Naive thymus-derived CD4-positive, alpha-beta T cell (primary cell): ENCODE data around the gene SLC44A4. TPM values are rescaled to one million over a fixed set of nuclear protein-coding genes. Genes with fewer than 3 reads are reported as not detected.
A peak's percentile ranks its signal among the peaks of the same experiment; 100 is the strongest.
"Not testable (repeated sequence)": the region's sequence is repeated elsewhere in the genome, so short reads cannot be mapped to it uniquely, and the experiment has no call there.

ENCODE experiments used
- ATAC-seq: fragments of 150-1000 bp; cut with Tn5 transposase; 2 replicates; pipeline ENCODE4 v1.10.0; 2021; ENCODE audit warnings: mild to moderate bottlenecking, moderate library complexity
- CTCF ChIA-PET: fragments of 350-600 bp; sonication (Branson Sonifier 250); formaldehyde crosslinking; loops from one replicate; lab custom pipeline; 2021; ENCODE audit warnings: antibody characterized with exemption; lab: Charles Lee
- POLR2A ChIA-PET: fragments of 350-600 bp; sonication (Branson Sonifier 250); formaldehyde crosslinking; loops from one replicate; lab custom pipeline; 2021; ENCODE audit warnings: antibody characterized with exemption, inconsistent platforms; lab: Charles Lee
- DNase-seq, 9 donors: peaks; one replicate each; pipeline versions ENCODE4 v3.0.0 to v3.0.0-alpha.2; 2020 to 2022; ENCODE audit warnings: mixed read lengths in 1 of 9
- H3K27ac ChIP-seq: one replicate; pipeline ENCODE4 v1.7.0; 2013; ENCODE audit warnings: mild to moderate bottlenecking, low read depth, low read length, moderate library complexity
- H3K27me3 ChIP-seq, 2 donors: one replicate each; pipeline ENCODE4 v1.7.0; 2013; ENCODE audit warnings: low read length in 2 of 2, mild to moderate bottlenecking in 2 of 2, moderate library complexity in 2 of 2; ENCODE audit not compliant: control insufficient read depth in 2 of 2, insufficient read depth in 2 of 2
- H3K36me3 ChIP-seq, 3 experiments: 1 replicate in 2 of 3; 2 replicates in 1 of 3; pipeline ENCODE4 v1.7.0; 2013; ENCODE audit warnings: low read length in 3 of 3, mild to moderate bottlenecking in 3 of 3, moderate library complexity in 1 of 3; ENCODE audit not compliant: insufficient read depth in 3 of 3, control insufficient read depth in 2 of 3
- H3K4me1 ChIP-seq, 2 donors: one replicate each; pipeline ENCODE4 v1.7.0; 2013; ENCODE audit warnings: low read length in 2 of 2, mild to moderate bottlenecking in 2 of 2, moderate library complexity in 1 of 2; ENCODE audit not compliant: control insufficient read depth in 2 of 2, insufficient read depth in 2 of 2
- H3K4me3 ChIP-seq: 2 replicates; pipeline ENCODE4 v1.7.0; 2013; ENCODE audit warnings: mild to moderate bottlenecking, low read length
- H3K9me3 ChIP-seq, 3 experiments: 1 replicate in 2 of 3; 2 replicates in 1 of 3; pipeline ENCODE4 v1.7.0; 2013; ENCODE audit warnings: low read length in 3 of 3; ENCODE audit not compliant: control insufficient read depth in 2 of 3
- H3K27ac Mint-ChIP-seq, 9 donors: one replicate each; pipeline ENCODE4 v1.8.0; 2020 to 2022; ENCODE audit warnings: mixed read lengths in 9 of 9, mild to moderate bottlenecking in 8 of 9, moderate library complexity in 5 of 9, inconsistent platforms in 2 of 9
- H3K27me3 Mint-ChIP-seq, 5 donors: one replicate each; pipeline ENCODE4 v1.8.0; 2021 to 2022; ENCODE audit warnings: mixed read lengths in 5 of 5, mild to moderate bottlenecking in 1 of 5
- H3K36me3 Mint-ChIP-seq, 5 donors: one replicate each; pipeline ENCODE4 v1.8.0; 2020 to 2022; ENCODE audit warnings: mixed read lengths in 5 of 5, mild to moderate bottlenecking in 3 of 5, inconsistent platforms in 1 of 5
- H3K4me1 Mint-ChIP-seq, 7 donors: one replicate each; pipeline ENCODE4 v1.8.0; 2020 to 2022; ENCODE audit warnings: mixed read lengths in 7 of 7, mild to moderate bottlenecking in 3 of 7, inconsistent platforms in 1 of 7
- H3K4me3 Mint-ChIP-seq, 10 donors: one replicate each; pipeline ENCODE4 v1.8.0; 2020 to 2022; ENCODE audit warnings: mild to moderate bottlenecking in 10 of 10, mixed read lengths in 10 of 10, moderate library complexity in 6 of 10, inconsistent platforms in 2 of 10
- H3K9me3 Mint-ChIP-seq, 11 donors: one replicate each; pipeline ENCODE4 v1.8.0; 2020 to 2022; ENCODE audit warnings: mixed read lengths in 11 of 11, mild to moderate bottlenecking in 4 of 11, inconsistent platforms in 1 of 11, moderate library complexity in 1 of 11
- intact Hi-C, 2 donors: fragments of 100-400 bp; cut with micrococcal nuclease; formaldehyde crosslinking; loops; one replicate each; pipeline ENCODE4 v1.15.1; 2023
- polyA plus RNA-seq, 2 donors: library from polyadenylated mRNA; unstranded; fragments of 300-500 nt; fragmentation: Illumina TruSeq; gene quantifications; one replicate each; pipeline ENCODE4 v1.2.3, GENCODE V29; 2021
- total RNA-seq, 6 experiments: library from RNA in 5 of 6; stranded (reverse) in 5 of 6; gene quantifications; 1 replicate in 5 of 6; 2 replicates in 1 of 6; pipeline ENCODE4 v1.2.3 and lab custom pipeline; 2021 to 2026

The SLC44A4 gene
- total and polyA plus RNA-seq, 7 experiments from 2014 or later = not detected

- Histone ChIP-seq H3K9me3 (no peaks in the 10 kb centered on the region), H3K27me3 (no peaks in the 10 kb centered on the region), H3K4me1 (peaks cover 12 to 17% of the 10 kb centered on the region in 2 donors), H3K36me3 (no peaks in the 10 kb centered on the region), H3K27ac (peak within 1 kb of the TSS; percentile 72), H3K4me3 (peak within 1 kb of the TSS; percentile 74)
- ChIA-PET CTCF (interaction anchor here (0.6 to 1.5 kb wide), 8 partner anchors 12 to 147 kb away, joined by 3 to 7 read pairs (median 4); partner anchors contain the start of genes HSPA1A, HSPA1L, LSM2 and LY6G5C), POLR2A (interaction anchor here (0.8 to 3.4 kb wide), 18 partner anchors 8 to 279 kb away, joined by 3 to 29 read pairs (median 5); partner anchors contain the start of genes ABHD16A, BAG6, DDAH2 and GPANK1)
- no peaks in the 10 kb centered on the region for H3K9me3 Mint-ChIP-seq
- peaks cover 0 to 3% (median 0%) of the 10 kb centered on the region in 5 donors for H3K36me3 Mint-ChIP-seq
- DNase-seq (peak; percentile 55 to 96 (median 82)), ATAC-seq (peak; percentile 80)
- no peaks in the 10 kb centered on the region for H3K27me3 Mint-ChIP-seq
- H3K27ac Mint-ChIP-seq = peak within 1 kb of the TSS; percentile 93 to 99 (median 97)
- peaks cover 11 to 51% (median 46%) of the 10 kb centered on the region in 7 donors for H3K4me1 Mint-ChIP-seq
- intact Hi-C loops = loop anchor here (1.0 to 10.0 kb wide), 10 partner anchors 32 to 368 kb away; partner anchors contain the start of genes DDAH2 (in 1 of the 2), GPANK1 (in 1 of the 2), GPSM3 (in 1 of the 2) and NEU1 (in 1 of the 2)
- peak within 1 kb of the TSS; percentile 85 to 97 (median 90) for H3K4me3 Mint-ChIP-seq
These were observed 51.3 kb downstream of the SLC44A4 start, which contains the start of gene HSPA1B for GRCh38 chr6:31827286-31828079. Gene HSPA1B, plus strand, starts transcription at chr6:31827738. Its CDS starts 213 bp downstream, at chr6:31827951.

GRCh38 chr6:31826793-31827285 lies 52.0 kb downstream of the SLC44A4 start:
- ATAC-seq (peak; percentile 10), DNase-seq (no peak)
- H3K4me3 Mint-ChIP-seq = peak overlapping the region; percentile 85 to 97 (median 90)
- no peaks in the 10 kb centered on the region for H3K27me3 ChIP-seq
- peaks cover 11 to 57% (median 51%) of the 10 kb centered on the region in 7 donors for H3K4me1 Mint-ChIP-seq
- peak overlapping the region; percentile 93 to 99 (median 97) for H3K27ac Mint-ChIP-seq
- H3K9me3 ChIP-seq = no peaks in the 10 kb centered on the region
- no peaks in the 10 kb centered on the region for H3K36me3 ChIP-seq
- peak overlapping the region; percentile 74 for H3K4me3 ChIP-seq
- peak overlapping the region; percentile 72 for H3K27ac ChIP-seq
- H3K36me3 Mint-ChIP-seq = peaks cover 0 to 3% (median 0%) of the 10 kb centered on the region in 5 donors
- peaks cover 12 to 17% of the 10 kb centered on the region in 2 donors for H3K4me1 ChIP-seq
- H3K27me3 Mint-ChIP-seq = no peaks in the 10 kb centered on the region
- no peaks in the 10 kb centered on the region for H3K9me3 Mint-ChIP-seq
- intact Hi-C loops = loop anchor here (1.0 to 10.0 kb wide), 10 partner anchors 32 to 368 kb away; partner anchors contain the start of genes DDAH2 (in 1 of the 2), GPANK1 (in 1 of the 2), GPSM3 (in 1 of the 2) and NEU1 (in 1 of the 2)
- CTCF ChIA-PET = interaction anchor here (0.6 to 1.5 kb wide), 6 partner anchors 19 to 146 kb away, joined by 3 to 7 read pairs (median 5); partner anchors contain the start of genes CLIC1, LSM2 and LY6G5C
- POLR2A ChIA-PET = interaction anchor here (0.6 to 3.4 kb wide), 17 partner anchors 9 to 278 kb away, joined by 3 to 29 read pairs (median 5); partner anchors contain the start of genes ABHD16A, BAG6, DDAH2 and HSPA1A

GRCh38 chr6:31825553-31825952 lies 53.2 kb downstream of the SLC44A4 start:
- ChIA-PET POLR2A (interaction anchor here (0.6 to 3.4 kb wide), 6 partner anchors 10 to 168 kb away, joined by 3 to 29 read pairs (median 4); partner anchors contain the start of genes HSPA1A, HSPA1L and LSM2), CTCF (no interaction called here)
- H3K9me3 Mint-ChIP-seq = no peaks in the 10 kb centered on the region
- H3K27me3 Mint-ChIP-seq = no peaks in the 10 kb centered on the region
- peak overlapping the region in 7 of 9 donors; percentile 21 to 99 (median 94) for H3K27ac Mint-ChIP-seq
- Histone ChIP-seq H3K27me3 (no peaks in the 10 kb centered on the region), H3K36me3 (no peaks in the 10 kb centered on the region), H3K4me1 (peaks cover 12 to 13% of the 10 kb centered on the region in 2 donors), H3K9me3 (no peaks in the 10 kb centered on the region), H3K4me3 (no peak overlapping the region), H3K27ac (peak overlapping the region; percentile 29)
- H3K36me3 Mint-ChIP-seq = peaks cover 0 to 3% (median 0%) of the 10 kb centered on the region in 5 donors
- no peak for ATAC-seq
- H3K4me1 Mint-ChIP-seq = peaks cover 13 to 61% (median 50%) of the 10 kb centered on the region in 7 donors
- peak overlapping the region in 8 of 10 donors; percentile 25 to 97 (median 90) for H3K4me3 Mint-ChIP-seq
- DNase-seq = no peak
- intact Hi-C loops = loop anchor here in 1 of 2 donors (10.0 kb wide), 1 partner anchor 369 kb away; the partner anchor contains the start of genes GPSM3 and PBX2

GRCh38 chr6:31823592-31824196 lies 55.1 kb downstream of the SLC44A4 start:
- ChIA-PET CTCF (interaction anchor here (1.3 kb wide), 1 partner anchor 94 kb away, joined by 6 read pairs; the partner anchor contains the start of gene DDAH2), POLR2A (interaction anchor here (0.6 to 1.7 kb wide), 3 partner anchors 12 to 86 kb away, joined by 3 to 5 read pairs (median 4); no protein-coding TSS in a partner anchor)
- peaks cover 18 to 22% of the 10 kb centered on the region in 2 donors for H3K4me1 ChIP-seq
- H3K36me3 ChIP-seq, H3K36me3 Mint-ChIP-seq, H3K9me3 Mint-ChIP-seq, H3K27me3 ChIP-seq, H3K4me3 ChIP-seq, ATAC-seq, H3K9me3 ChIP-seq, DNase-seq, H3K27ac ChIP-seq, H3K27me3 Mint-ChIP-seq: not testable (repeated sequence)
- intact Hi-C loops = loop anchor here in 1 of 2 donors (10.0 kb wide), 1 partner anchor 371 kb away; the partner anchor contains the start of genes GPSM3 and PBX2
- H3K27ac Mint-ChIP-seq = peak overlapping the region in 6 of 9 donors; percentile 28 to 93 (median 46)
- H3K4me1 Mint-ChIP-seq = peaks cover 11 to 60% (median 52%) of the 10 kb centered on the region in 7 donors
- H3K4me3 Mint-ChIP-seq = peak overlapping the region in 5 of 10 donors; percentile 29 to 42 (median 34)

GRCh38 chr6:31822036-31822821 lies 56.6 kb downstream of the SLC44A4 start:
- Histone ChIP-seq H3K36me3 (no peaks in the 10 kb centered on the region), H3K27me3 (no peaks in the 10 kb centered on the region), H3K27ac (peak overlapping the region; percentile 81), H3K4me1 (peaks cover 24 to 27% of the 10 kb centered on the region in 2 donors), H3K9me3 (no peaks in the 10 kb centered on the region), H3K4me3 (peak overlapping the region; percentile 92)
- peak; percentile 57 for ATAC-seq
- POLR2A ChIA-PET = interaction anchor here (0.6 to 1.7 kb wide), 12 partner anchors 11 to 281 kb away, joined by 3 to 6 read pairs (median 4); partner anchors contain the start of genes ABHD16A, C6orf47, DDX39B and LY6G5C
- intact Hi-C loops = loop anchor here (1.0 to 10.0 kb wide), 2 partner anchors 157 to 373 kb away; partner anchors contain the start of genes GPSM3 (in 1 of the 2) and PBX2 (in 1 of the 2)
- no peaks in the 10 kb centered on the region for H3K27me3 Mint-ChIP-seq
- DNase-seq = peak in 8 of 9 donors; percentile 46 to 72 (median 58)
- peaks cover 0 to 13% (median 0%) of the 10 kb centered on the region in 5 donors for H3K36me3 Mint-ChIP-seq
- peak overlapping the region; percentile 92 to 98 (median 94) for H3K4me3 Mint-ChIP-seq
- H3K27ac Mint-ChIP-seq = peak overlapping the region; percentile 87 to 98 (median 94)
- CTCF ChIA-PET = interaction anchor here (0.6 to 1.3 kb wide), 2 partner anchors 67 to 92 kb away, joined by 3 to 6 read pairs; partner anchors contain the start of gene DDAH2
- H3K9me3 Mint-ChIP-seq = no peaks in the 10 kb centered on the region
- H3K4me1 Mint-ChIP-seq = peaks cover 9 to 72% (median 62%) of the 10 kb centered on the region in 7 donors
